H1 (cell line): ENCODE results near the gene JAM2. TPM values are rescaled to one million over a fixed set of nuclear protein-coding genes. Genes with fewer than 3 reads are reported as not detected.

Experiments used
- CTCF ChIA-PET: fragments of 300-600 bp; sonication (Branson Sonifier 250); formaldehyde crosslinking; loops from one replicate; lab custom pipeline; 2021; ENCODE audit not compliant: partially characterized antibody; lab: Charles Lee
- POLR2A ChIA-PET: fragments of 300-600 bp; sonication (Branson Sonifier 250); formaldehyde crosslinking; loops from one replicate; lab custom pipeline; 2021; ENCODE audit warnings: inconsistent platforms; ENCODE audit not compliant: partially characterized antibody; lab: Charles Lee
- DNase-seq, 2 experiments: peaks; one replicate each; pipeline versions ENCODE4 v3.0.0 to v3.0.0-alpha.2; 2010 to 2022; ENCODE audit warnings: low spot score in 2 of 2, low read depth in 1 of 2, mixed read lengths in 1 of 2
- FAIRE-seq: peaks from 2 replicates; lab custom pipeline; 2011; peaks lifted over from hg19 to GRCh38; lab: Jason Lieb, UNC
- H2AFZ ChIP-seq: 2 replicates; pipeline ENCODE4 v1.8.1; 2012; ENCODE audit warnings: low read length, inconsistent platforms
- H2AK5ac ChIP-seq: 2 replicates; pipeline ENCODE4 v1.6.1; 2013; ENCODE audit warnings: low read depth, low read length
- H2BK120ac ChIP-seq: replicated peaks from 2 replicates; pipeline ENCODE3; 2013; ENCODE audit warnings: low read depth, low read length, inconsistent platforms
- H2BK12ac ChIP-seq: 2 replicates; pipeline ENCODE4 v1.6.1; 2013; ENCODE audit warnings: low read depth, low read length
- H2BK15ac ChIP-seq: 2 replicates; pipeline ENCODE4 v1.6.1; 2013; ENCODE audit warnings: low read length
- H2BK20ac ChIP-seq: 2 replicates; pipeline ENCODE4 v1.6.1; 2013; ENCODE audit warnings: low read length
- H2BK5ac ChIP-seq: 2 replicates; pipeline ENCODE4 v1.6.1; 2013; ENCODE audit warnings: low read depth, low read length
- H3K14ac ChIP-seq: 2 replicates; pipeline ENCODE4 v1.6.1; 2013; ENCODE audit warnings: inconsistent platforms; ENCODE audit not compliant: insufficient read length
- H3K18ac ChIP-seq: 2 replicates; pipeline ENCODE4 v1.6.1; 2013; ENCODE audit warnings: low read length; ENCODE audit errors: extremely low read depth
- H3K23ac ChIP-seq: 2 replicates; pipeline ENCODE4 v1.6.1; 2013; ENCODE audit warnings: inconsistent platforms; ENCODE audit not compliant: insufficient read length
- H3K23me2 ChIP-seq: 2 replicates; pipeline ENCODE4 v1.6.1; 2013; ENCODE audit warnings: low read depth, low read length
- H3K27ac ChIP-seq: 2 replicates; pipeline ENCODE4 v1.6.1; 2011; ENCODE audit warnings: low read depth, low read length, inconsistent platforms
- H3K27me3 ChIP-seq, 4 experiments: replicated peaks in 1 of 4; 1 replicate in 1 of 4; 2 replicates in 3 of 4; pipeline versions ENCODE4 v1.6.1 to v1.8.1; 2011 to 2013; ENCODE audit warnings: low read length in 3 of 4, mild to moderate bottlenecking in 3 of 4, inconsistent platforms in 2 of 4, mixed read lengths in 2 of 4, moderate library complexity in 1 of 4; ENCODE audit not compliant: control insufficient read depth in 3 of 4, insufficient read depth in 3 of 4; ENCODE audit errors: extremely low read depth in 1 of 4
- H3K36me3 ChIP-seq, 4 experiments: 2 replicates each; pipeline versions ENCODE4 v1.6.1 to v1.8.1; 2011 to 2013; ENCODE audit warnings: mild to moderate bottlenecking in 4 of 4, low read length in 3 of 4, moderate library complexity in 2 of 4, control low read depth in 1 of 4, inconsistent platforms in 1 of 4; ENCODE audit not compliant: insufficient read depth in 4 of 4, control insufficient read depth in 2 of 4
- H3K4ac ChIP-seq: replicated peaks from 2 replicates; pipeline ENCODE3; 2013; ENCODE audit warnings: low read length, low read depth, mixed read lengths, inconsistent platforms; ENCODE audit not compliant: insufficient read length
- H3K4me1 ChIP-seq, 4 experiments: replicated peaks in 1 of 4; 1 replicate in 1 of 4; 2 replicates in 3 of 4; pipeline versions ENCODE4 v1.6.1 to v1.8.1; 2011 to 2013; ENCODE audit warnings: low read length in 3 of 4, inconsistent platforms in 2 of 4, mixed read lengths in 1 of 4; ENCODE audit not compliant: insufficient read depth in 4 of 4, control insufficient read depth in 3 of 4
- H3K4me2 ChIP-seq, 2 experiments: 2 replicates each; pipeline versions ENCODE4 v1.6.1 to v1.8.1; 2011 to 2013; ENCODE audit warnings: low read depth in 2 of 2, low read length in 2 of 2, control low read depth in 1 of 2, inconsistent platforms in 1 of 2, mild to moderate bottlenecking in 1 of 2; ENCODE audit not compliant: insufficient read depth in 1 of 2
- H3K4me3 ChIP-seq, 4 experiments: fragments of 200-600, 300-600 bp in 1 of 4; sonication (generic), shearing (Covaris generic), sonication (Bioruptor Twin) in 1 of 4; 2 replicates each; pipeline versions ENCODE4 v1.5.1 to v1.8.1; 2011 to 2016; ENCODE audit warnings: low read length in 4 of 4, low read depth in 3 of 4, control low read depth in 2 of 4, inconsistent platforms in 2 of 4, mild to moderate bottlenecking in 2 of 4, mixed read lengths in 1 of 4, moderate library complexity in 1 of 4; ENCODE audit not compliant: insufficient read depth in 2 of 4; ENCODE audit errors: extremely low read depth in 1 of 4
- H3K56ac ChIP-seq: replicated peaks from 2 replicates; pipeline ENCODE3; 2013; ENCODE audit warnings: low read depth, mild to moderate bottlenecking, mixed read lengths, low read length, inconsistent platforms; ENCODE audit not compliant: insufficient read length
- H3K79me1 ChIP-seq: 2 replicates; pipeline ENCODE4 v1.6.1; 2013; ENCODE audit warnings: low read depth, low read length, control low read depth
- H3K79me2 ChIP-seq, 2 experiments: 2 replicates each; pipeline versions ENCODE4 v1.6.1 to v1.8.1; 2012 to 2013; ENCODE audit warnings: low read length in 2 of 2, mild to moderate bottlenecking in 2 of 2, inconsistent platforms in 1 of 2; ENCODE audit not compliant: insufficient read depth in 2 of 2, control insufficient read depth in 1 of 2
- H3K9ac ChIP-seq, 4 experiments: replicated peaks in 1 of 4; 1 replicate in 1 of 4; 2 replicates in 3 of 4; pipeline versions ENCODE4 v1.6.1 to v1.8.1; 2011 to 2013; ENCODE audit warnings: low read depth in 3 of 4, low read length in 3 of 4, control low read depth in 2 of 4, mild to moderate bottlenecking in 2 of 4, moderate library complexity in 2 of 4, inconsistent platforms in 1 of 4; ENCODE audit errors: extremely low read depth in 1 of 4
- H3K9me3 ChIP-seq, 2 experiments: 2 replicates each; pipeline versions ENCODE4 v1.6.1 to v1.8.1; 2012 to 2013; ENCODE audit warnings: mild to moderate bottlenecking in 2 of 2, moderate library complexity in 2 of 2, control low read depth in 1 of 2, inconsistent platforms in 1 of 2, low read depth in 1 of 2, low read length in 1 of 2, mixed read lengths in 1 of 2; ENCODE audit not compliant: insufficient read depth in 2 of 2
- H4K20me1 ChIP-seq, 2 experiments: replicated peaks in 1 of 2; 2 replicates each; pipeline versions ENCODE3 to v1.8.1; 2011 to 2013; ENCODE audit warnings: inconsistent platforms in 2 of 2, low read length in 2 of 2, mild to moderate bottlenecking in 1 of 2; ENCODE audit not compliant: insufficient read depth in 2 of 2, control insufficient read depth in 1 of 2
- H4K5ac ChIP-seq: 2 replicates; pipeline ENCODE4 v1.6.1; 2013; ENCODE audit warnings: low read length, low read depth, mixed read lengths, inconsistent platforms; ENCODE audit not compliant: insufficient read length
- H4K8ac ChIP-seq: 2 replicates; pipeline ENCODE4 v1.8.0; 2013; ENCODE audit warnings: mild to moderate bottlenecking, moderate library complexity, low read length, inconsistent platforms; ENCODE audit not compliant: insufficient read depth; ENCODE audit errors: extremely low read depth
- H4K91ac ChIP-seq: replicated peaks from 2 replicates; pipeline ENCODE3; 2013; ENCODE audit warnings: low read length, mixed read lengths, inconsistent platforms; ENCODE audit not compliant: insufficient read length
- CREB1 ChIP-seq: IDR thresholded peaks from 2 replicates; pipeline ENCODE4 v1.6.1; 2012; ENCODE audit warnings: inconsistent platforms
- CTBP2 ChIP-seq: IDR thresholded peaks from 2 replicates; pipeline ENCODE4 v1.7.0; 2011; ENCODE audit warnings: borderline replicate concordance, mild to moderate bottlenecking, moderate library complexity, mixed read lengths, low read length; ENCODE audit not compliant: insufficient read depth, insufficient read length
- EP300 ChIP-seq, 2 experiments: IDR thresholded peaks; 1 replicate in 1 of 2; 2 replicates in 1 of 2; pipeline ENCODE4 v1.6.1; 2011 to 2012; ENCODE audit warnings: low read depth in 2 of 2, low read length in 2 of 2, mild to moderate bottlenecking in 2 of 2, borderline replicate concordance in 1 of 2, inconsistent platforms in 1 of 2, moderate library complexity in 1 of 2
- FOSL1 ChIP-seq: IDR thresholded peaks from 2 replicates; pipeline ENCODE4 v1.6.1; 2011; ENCODE audit warnings: mild to moderate bottlenecking, low read depth, low read length, moderate library complexity; ENCODE audit not compliant: insufficient read depth
- HDAC6 ChIP-seq: IDR thresholded peaks from one replicate; pipeline ENCODE4 v1.7.1; 2012; ENCODE audit warnings: low read depth, mild to moderate bottlenecking, inconsistent platforms, low read length, moderate library complexity
- POU5F1 ChIP-seq: IDR thresholded peaks from 2 replicates; pipeline ENCODE4 v1.6.1; 2011; ENCODE audit warnings: low read depth, mild to moderate bottlenecking, low read length, moderate library complexity
- TAF1 ChIP-seq: IDR thresholded peaks from 2 replicates; pipeline ENCODE4 v1.6.1; 2011; ENCODE audit warnings: mild to moderate bottlenecking, low read depth, low read length
- TCF12 ChIP-seq: IDR thresholded peaks from 2 replicates; pipeline ENCODE4 v1.6.1; 2011; ENCODE audit warnings: low read depth, mild to moderate bottlenecking, low read length
- WGBS, 2 experiments: shearing (Covaris generic) in 1 of 2; methylation state at CpG; one replicate each; pipeline versions ENCODE4 v1.1.6 to v1.1.7; 2013 to 2015; ENCODE audit warnings: low lambda C conversion rate in 2 of 2, mixed read lengths in 2 of 2, inconsistent platforms in 1 of 2, low coverage in 1 of 2, missing lambda C conversion rate in 1 of 2; ENCODE audit not compliant: insufficient replicate concordance in 2 of 2, insufficient coverage in 1 of 2, insufficient read length in 1 of 2; ENCODE audit errors: extremely low coverage in 1 of 2, missing lambda C conversion rate in 1 of 2; 5-methylcytosine and 5-hydroxymethylcytosine counted together
- polyA plus RNA-seq, 7 experiments: library from polyadenylated mRNA; depleted of rRNA in 3 of 7; stranded (reverse) in 5 of 7; unstranded in 2 of 7; fragments of >200 nt in 5 of 7; fragments of 200-250 nt in 2 of 7; gene quantifications; 1 replicate in 5 of 7; 2 replicates in 1 of 7; 4 replicates in 1 of 7; pipeline versions ENCODE4 v1.2.1 to v1.2.3, GENCODE V29; 2011 to 2013; ENCODE audit warnings: missing spikeins in 2 of 7, mixed read lengths in 2 of 7
- total RNA-seq: library from RNA; stranded (reverse); fragmentation: NEBNext Ultra II Directional; extraction: Animal tissue kit (Norgen Biotek cat#: 25700); gene quantifications from 2 replicates; pipeline ENCODE4 v1.2.1, GENCODE V29; 2021

Gene JAM2
- total and polyA plus RNA-seq, 2 of the 8 experiments (the other 6 are each of a cell fraction or from before 2014, with no cell fraction given), result 4.9 to 9.5 TPM

DNA sequence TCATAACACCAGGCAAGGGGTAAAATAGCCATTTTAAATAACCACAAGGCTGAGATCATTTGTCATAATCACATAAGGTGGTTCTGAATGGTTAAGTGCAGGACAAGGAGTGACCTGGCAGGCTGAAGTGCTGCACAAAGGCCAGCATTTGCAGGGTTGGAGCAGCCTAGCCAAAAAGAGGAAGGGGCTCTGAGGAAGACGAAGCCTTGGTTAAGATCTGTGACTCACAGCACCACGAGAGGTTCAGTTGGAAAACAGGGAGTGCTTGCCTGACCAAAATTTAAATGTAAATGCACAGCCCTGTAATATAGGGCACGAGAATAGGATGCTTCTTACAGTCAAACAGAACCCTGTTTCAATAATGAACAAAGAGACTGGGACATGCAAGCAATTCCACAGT is 83.6 kb downstream of the JAM2 start:
- Histone ChIP-seq H2AFZ (no peak overlapping the region), H3K23ac (no peak overlapping the region), H2BK120ac (no peak overlapping the region), H3K9me3 (no peaks in the 10 kb centered on the region), H3K36me3 (peaks cover 2 to 49% (median 18%) of the 10 kb centered on the region in 4 experiments; a peak in 7 of 8 replicates), H3K4me2 (no peak overlapping the region), H4K91ac (no peak overlapping the region), H2BK20ac (no peak overlapping the region), H4K5ac (no peak overlapping the region), H2BK5ac (no peak overlapping the region), H3K9ac (no peak overlapping the region), H3K79me1 (no peaks in the 10 kb centered on the region), H3K4me3 (no peak overlapping the region), H3K79me2 (no peaks in the 10 kb centered on the region), H2BK12ac (no peak overlapping the region), H3K4me1 (no peaks in the 10 kb centered on the region; a peak in 1 of 7 replicates), H3K27me3 (no peaks in the 10 kb centered on the region), H3K56ac (no peak overlapping the region), H2BK15ac (no peak overlapping the region), H3K18ac (no peak overlapping the region), H3K14ac (no peak overlapping the region), H3K23me2 (no peaks in the 10 kb centered on the region; the same call in none of the 2 replicates), H2AK5ac (no peak overlapping the region), H4K20me1 (peaks cover 0 to 2% of the 10 kb centered on the region in 2 experiments), H4K8ac (no peak overlapping the region), H3K4ac (no peak overlapping the region), H3K27ac (no peak overlapping the region)
- no peak for FAIRE-seq
- CTCF ChIA-PET, result interaction anchor here (2.6 kb wide), 1 partner anchor 15 kb away, joined by 10 read pairs; no protein-coding TSS in a partner anchor
- 87% methylated on average over 3 of the region's 3 CpGs; no CpG with 5 or more reads in 1 of the 2 experiments for WGBS, 2 experiments
- TF ChIP-seq CTBP2 (no peak), FOSL1 (no peak), CREB1 (no peak), HDAC6 (no peak), TCF12 (no peak), EP300 (IDR thresholded peaks at IDR 0.05; ENCODE audit: borderline replicate concordance in 1 of 2, low read depth in 2 of 2, low read length in 2 of 2) (no peak), TAF1 (no peak), POU5F1 (no peak)
- POLR2A ChIA-PET, result interaction anchor here (1.3 kb wide), 1 partner anchor 11 kb away, joined by 3 read pairs; no protein-coding TSS in a partner anchor
- no peak for DNase-seq
